Neural progenitor cell (in vitro differentiated cells): ENCODE data around the gene GSK3A. TPM values are rescaled to one million over a fixed set of nuclear protein-coding genes. Genes with fewer than 3 reads are reported as not detected.

ENCODE experiments used
- DNase-seq: peaks from one replicate; pipeline ENCODE4 v3.0.0-alpha.2; 2016; ENCODE audit warnings: low spot score
- H2AFZ ChIP-seq: fragments of 200-600 bp; sonication (generic); replicated peaks from 2 replicates; pipeline ENCODE4 v1.6.1; 2016; ENCODE audit warnings: antibody characterized with exemption
- H3F3A ChIP-seq: fragments of 200-600 bp; sonication (generic); 2 replicates; pipeline ENCODE4 v1.6.1; 2016; ENCODE audit warnings: antibody characterized with exemption, low read depth
- H3K27ac ChIP-seq: fragments of 200-600 bp; sonication (generic); 2 replicates; pipeline ENCODE4 v1.5.1; 2016; ENCODE audit warnings: mild to moderate bottlenecking
- H3K27me3 ChIP-seq: fragments of 200-600 bp; sonication (generic); 2 replicates; pipeline ENCODE4 v1.6.1; 2016; ENCODE audit warnings: mild to moderate bottlenecking, moderate library complexity
- H3K36me3 ChIP-seq: fragments of 200-600 bp; sonication (generic); 2 replicates; pipeline ENCODE4 v1.5.1; 2016
- H3K4me1 ChIP-seq: fragments of 200-600 bp; sonication (generic); 2 replicates; pipeline ENCODE4 v1.6.1; 2016; ENCODE audit warnings: mixed run types
- H3K4me2 ChIP-seq: fragments of 200-600 bp; sonication (generic); 2 replicates; pipeline ENCODE4 v1.6.1; 2016
- H3K4me3 ChIP-seq: fragments of 200-600 bp; sonication (generic); 2 replicates; pipeline ENCODE4 v1.5.1; 2016
- H3K79me2 ChIP-seq: fragments of 200-600 bp; sonication (generic); 2 replicates; pipeline ENCODE4 v1.6.1; 2016; ENCODE audit warnings: low read depth
- H3K9ac ChIP-seq: fragments of 200-600 bp; sonication (generic); 2 replicates; pipeline ENCODE4 v1.6.1; 2016
- H3K9me3 ChIP-seq: fragments of 200-600 bp; sonication (generic); 2 replicates; pipeline ENCODE4 v1.5.1; 2016; ENCODE audit warnings: low read depth
- H4K20me1 ChIP-seq: fragments of 200-600 bp; sonication (generic); 2 replicates; pipeline ENCODE4 v1.6.1; 2016; ENCODE audit warnings: low read depth
- H3K27ac Mint-ChIP-seq: 3 replicates; pipeline ENCODE4 v1.8.0; 2021; ENCODE audit warnings: mixed read lengths
- H3K27me3 Mint-ChIP-seq: 2 replicates; pipeline ENCODE4 v1.8.0; 2022; ENCODE audit warnings: low read depth, mild to moderate bottlenecking, inconsistent platforms, moderate library complexity, mixed read lengths; ENCODE audit not compliant: insufficient read depth
- H3K36me3 Mint-ChIP-seq: 3 replicates; pipeline ENCODE4 v1.8.0; 2021; ENCODE audit warnings: mixed read lengths
- H3K4me1 Mint-ChIP-seq: 3 replicates; pipeline ENCODE4 v1.8.0; 2021; ENCODE audit warnings: mixed read lengths
- H3K4me3 Mint-ChIP-seq: 3 replicates; pipeline ENCODE4 v1.8.0; 2021; ENCODE audit warnings: mild to moderate bottlenecking, moderate library complexity, mixed read lengths
- H3K9me3 Mint-ChIP-seq: 3 replicates; pipeline ENCODE4 v1.8.0; 2020; ENCODE audit warnings: mixed read lengths
- EZH2 ChIP-seq: fragments of 200-600 bp; sonication (generic); IDR thresholded peaks from 2 replicates; pipeline ENCODE4 v1.6.1; 2017; ENCODE audit warnings: antibody characterized with exemption, mild to moderate bottlenecking, moderate library complexity
- EZH2phosphoT487 ChIP-seq: fragments of 200-600 bp; sonication (generic); IDR thresholded peaks from 2 replicates; pipeline ENCODE4 v1.6.1; 2017; ENCODE audit warnings: antibody characterized with exemption
- total RNA-seq: library from RNA; depleted of rRNA; stranded (reverse); fragments of >200 nt; gene quantifications from 2 replicates; pipeline ENCODE4 v1.2.3, GENCODE V29; 2015; ENCODE audit warnings: low replicate concordance
- TF ChIP-seq, protein P1 (sequence below): fragments of 200-600 bp; sonication (generic); IDR thresholded peaks from 2 replicates; pipeline ENCODE4 v1.5.1; 2017; ENCODE audit warnings: antibody characterized with exemption, mild to moderate bottlenecking

Gene GSK3A
- total RNA-seq, 1 donor from 2014 or later: 22.5 TPM

DNA sequence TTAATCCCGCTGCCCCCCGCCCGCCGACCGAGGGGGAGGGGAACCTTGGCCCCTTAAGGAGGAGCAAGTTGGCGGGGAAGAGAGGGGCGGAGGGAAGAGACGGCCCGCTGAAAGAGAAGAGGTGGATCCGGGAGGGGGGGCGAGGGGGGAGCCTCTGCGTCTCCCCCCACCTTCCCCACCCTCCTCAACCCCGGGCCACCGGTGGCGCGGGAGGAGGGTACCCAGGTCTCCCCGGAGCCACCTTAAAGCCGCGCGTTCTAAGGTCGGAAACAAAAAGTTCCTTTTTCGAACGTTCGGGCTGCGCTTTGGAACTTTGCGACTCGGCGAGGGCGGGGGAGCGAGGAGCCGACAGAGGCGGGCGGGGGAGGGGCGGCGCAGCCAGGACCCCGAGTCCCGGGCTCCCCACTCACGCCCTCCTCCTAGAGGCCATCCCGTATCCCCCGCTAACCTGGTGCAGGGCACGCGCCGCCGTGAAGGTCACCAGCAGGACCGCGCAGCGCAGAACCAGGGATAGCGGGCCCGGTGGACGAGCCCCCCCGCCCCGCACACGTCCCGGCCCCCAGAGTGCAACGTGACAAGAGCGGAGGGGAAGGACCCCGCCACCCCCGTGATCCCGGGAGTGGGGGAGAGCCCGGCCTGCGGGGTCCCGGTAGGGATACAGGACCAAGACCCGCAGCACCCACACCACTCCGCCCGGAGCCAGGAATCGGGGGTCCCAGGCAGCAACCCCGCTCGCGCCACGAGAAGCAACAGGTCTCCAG, 11.9 kb upstream of the GSK3A start:
- H3K4me3 ChIP-seq: peak overlapping the region; percentile 93
- TF ChIP-seq, protein P1, sequence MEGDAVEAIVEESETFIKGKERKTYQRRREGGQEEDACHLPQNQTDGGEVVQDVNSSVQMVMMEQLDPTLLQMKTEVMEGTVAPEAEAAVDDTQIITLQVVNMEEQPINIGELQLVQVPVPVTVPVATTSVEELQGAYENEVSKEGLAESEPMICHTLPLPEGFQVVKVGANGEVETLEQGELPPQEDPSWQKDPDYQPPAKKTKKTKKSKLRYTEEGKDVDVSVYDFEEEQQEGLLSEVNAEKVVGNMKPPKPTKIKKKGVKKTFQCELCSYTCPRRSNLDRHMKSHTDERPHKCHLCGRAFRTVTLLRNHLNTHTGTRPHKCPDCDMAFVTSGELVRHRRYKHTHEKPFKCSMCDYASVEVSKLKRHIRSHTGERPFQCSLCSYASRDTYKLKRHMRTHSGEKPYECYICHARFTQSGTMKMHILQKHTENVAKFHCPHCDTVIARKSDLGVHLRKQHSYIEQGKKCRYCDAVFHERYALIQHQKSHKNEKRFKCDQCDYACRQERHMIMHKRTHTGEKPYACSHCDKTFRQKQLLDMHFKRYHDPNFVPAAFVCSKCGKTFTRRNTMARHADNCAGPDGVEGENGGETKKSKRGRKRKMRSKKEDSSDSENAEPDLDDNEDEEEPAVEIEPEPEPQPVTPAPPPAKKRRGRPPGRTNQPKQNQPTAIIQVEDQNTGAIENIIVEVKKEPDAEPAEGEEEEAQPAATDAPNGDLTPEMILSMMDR: peak; percentile 13
- no peak for TF ChIP-seq EZH2phosphoT487
- H3K9ac ChIP-seq: peak overlapping the region; percentile 70
- peaks cover 30% of the 10 kb centered on the region for H3K4me1 Mint-ChIP-seq
- no peaks in the 10 kb centered on the region for H3K27me3 ChIP-seq
- H3K4me1 ChIP-seq: peaks cover 34% of the 10 kb centered on the region
- peaks cover 43% of the 10 kb centered on the region for H4K20me1 ChIP-seq
- no peaks in the 10 kb centered on the region for H3K9me3 Mint-ChIP-seq
- H3K4me3 Mint-ChIP-seq: peak overlapping the region; percentile 84
- no peaks in the 10 kb centered on the region for H3K9me3 ChIP-seq
- H3K79me2 ChIP-seq: peaks cover 58% of the 10 kb centered on the region
- H3F3A ChIP-seq: peaks cover 42% of the 10 kb centered on the region
- no peak overlapping the region for H2AFZ ChIP-seq
- peaks cover 2% of the 10 kb centered on the region for H3K36me3 Mint-ChIP-seq
- H3K27ac Mint-ChIP-seq: no peak overlapping the region
- no peaks in the 10 kb centered on the region for H3K36me3 ChIP-seq
- H3K27me3 Mint-ChIP-seq: peaks cover 18% of the 10 kb centered on the region
- H3K4me2 ChIP-seq: peak overlapping the region; percentile 87
- peak overlapping the region; percentile 86 for H3K27ac ChIP-seq
- peak; percentile 94 for DNase-seq

GRCh38 chr19:42253245-42254088, 11.1 kb upstream of the GSK3A start:
- Mint-ChIP-seq H3K4me3 (peak overlapping the region; percentile 95), H3K9me3 (no peaks in the 10 kb centered on the region), H3K36me3 (peaks cover 2% of the 10 kb centered on the region), H3K27me3 (peaks cover 18% of the 10 kb centered on the region), H3K27ac (no peak overlapping the region), H3K4me1 (peaks cover 30% of the 10 kb centered on the region)
- no peaks in the 10 kb centered on the region for H3K36me3 ChIP-seq
- peak overlapping the region; percentile 87 for H3K4me2 ChIP-seq
- peak overlapping the region; percentile 70 for H3K9ac ChIP-seq
- DNase-seq: peak; percentile 91
- peak overlapping the region; percentile 93 for H3K4me3 ChIP-seq
- no peaks in the 10 kb centered on the region for H3K9me3 ChIP-seq
- no peaks in the 10 kb centered on the region for H3K27me3 ChIP-seq
- H3K79me2 ChIP-seq: peaks cover 62% of the 10 kb centered on the region
- no peak overlapping the region for H2AFZ ChIP-seq
- peaks cover 42% of the 10 kb centered on the region for H3F3A ChIP-seq
- H3K4me1 ChIP-seq: peaks cover 34% of the 10 kb centered on the region
- TF ChIP-seq, protein P1: no peak
- TF ChIP-seq EZH2phosphoT487 (no peak), EZH2 (no peak)
- peaks cover 51% of the 10 kb centered on the region for H4K20me1 ChIP-seq
- peak overlapping the region; percentile 86 for H3K27ac ChIP-seq

DNA sequence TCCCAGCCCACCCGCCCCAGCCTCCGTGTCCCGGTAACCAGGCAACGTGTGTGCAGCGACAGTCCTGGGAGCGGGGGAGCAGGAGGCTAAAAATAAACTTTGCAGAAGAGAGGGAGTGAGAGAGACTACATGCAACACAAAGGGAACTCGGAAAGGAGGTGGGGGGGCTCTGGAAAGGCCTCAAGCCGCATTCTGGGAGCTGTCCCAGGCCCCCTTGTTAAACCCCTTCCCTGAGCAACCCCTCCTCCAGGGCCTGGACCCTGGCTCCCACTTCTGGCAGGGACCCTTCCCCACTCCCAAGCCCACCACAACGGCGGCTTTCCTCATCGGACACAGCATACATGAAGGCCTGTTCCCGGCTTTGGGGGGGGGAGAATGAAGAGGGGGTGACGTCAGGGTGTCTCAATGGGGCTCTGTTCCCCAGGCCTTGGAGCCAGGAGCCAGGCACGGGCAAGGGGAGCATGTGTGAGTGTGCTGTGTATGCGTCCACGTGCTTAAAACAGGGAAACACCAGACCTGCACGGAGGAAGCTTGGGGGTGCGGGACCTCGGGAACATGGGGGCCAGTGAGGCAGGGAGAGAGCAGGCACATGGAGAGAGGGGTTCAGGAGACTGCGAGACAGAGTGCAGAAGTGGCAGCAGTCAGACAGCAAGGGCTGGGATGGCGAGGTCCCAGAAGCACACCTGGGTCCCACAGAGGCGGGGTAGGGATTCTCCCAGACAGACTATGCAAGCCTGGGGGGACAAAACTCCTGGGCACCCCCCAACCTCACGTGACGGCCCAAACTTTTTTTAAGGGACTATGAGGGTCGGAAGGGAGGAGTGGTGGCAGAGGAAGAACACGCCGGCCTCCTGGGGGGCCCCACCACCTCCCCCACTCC, 10.2 kb upstream of the GSK3A start:
- TF ChIP-seq EZH2phosphoT487 (no peak), EZH2 (no peak)
- TF ChIP-seq, protein P1: no peak
- peak overlapping the region; percentile 95 for H3K4me3 Mint-ChIP-seq
- peak overlapping the region; percentile 97 for H3K27ac Mint-ChIP-seq
- no peak overlapping the region for H2AFZ ChIP-seq
- H3K79me2 ChIP-seq: peaks cover 62% of the 10 kb centered on the region
- H3K36me3 ChIP-seq: no peaks in the 10 kb centered on the region
- no peak overlapping the region for H3K27ac ChIP-seq
- peaks cover 60% of the 10 kb centered on the region for H4K20me1 ChIP-seq
- no peaks in the 10 kb centered on the region for H3K9me3 Mint-ChIP-seq
- DNase-seq: no peak
- peaks cover 33% of the 10 kb centered on the region for H3K4me1 ChIP-seq
- peak overlapping the region; percentile 93 for H3K4me3 ChIP-seq
- H3K9ac ChIP-seq: peak overlapping the region; percentile 70
- H3K9me3 ChIP-seq: no peaks in the 10 kb centered on the region
- no peaks in the 10 kb centered on the region for H3K27me3 ChIP-seq
- peaks cover 30% of the 10 kb centered on the region for H3K4me1 Mint-ChIP-seq
- peaks cover 12% of the 10 kb centered on the region for H3K27me3 Mint-ChIP-seq
- peak overlapping the region; percentile 87 for H3K4me2 ChIP-seq
- H3K36me3 Mint-ChIP-seq: peaks cover 2% of the 10 kb centered on the region
- H3F3A ChIP-seq: peaks cover 44% of the 10 kb centered on the region
